Fibroblast of skin of left biceps (primary cell): ENCODE measurements around the gene KRT6C.
A peak's percentile ranks its signal among the peaks of the same experiment; 100 is the strongest.
"Not testable (repeated sequence)": the region's sequence is repeated elsewhere in the genome, so short reads cannot be mapped to it uniquely, and the experiment has no call there.

Experiments used
- DNase-seq, 2 experiments: peaks; one replicate each; pipeline ENCODE4 v3.0.0-alpha.2; 2013; ENCODE audit warnings: low read depth in 2 of 2

Gene KRT6C

GRCh38 chr12:52473768-52474167, at the start of gene KRT6C:
Gene KRT6C, minus strand, starts transcription at chr12:52473805. Its CDS starts 68 bp downstream, at chr12:52473737.
- no peak for DNase-seq

GRCh38 chr12:52522346-52523011, 48.9 kb upstream of the KRT6C start:
- DNase-seq, result no peak

- peak in 1 of 2 experiments; percentile 17 for DNase-seq
Observed at GRCh38 chr12:52521568-52522266, 48.1 kb upstream of the KRT6C start.

GRCh38 chr12:52521175-52521567, 47.6 kb upstream of the KRT6C start:
- DNase-seq, result no peak

- DNase-seq, result no peak
Observed at GRCh38 chr12:52519826-52520662, 46.4 kb upstream of the KRT6C start, which contains the start of gene KRT5. Gene KRT5, minus strand, starts transcription at chr12:52520394. Its CDS starts 98 bp downstream, at chr12:52520296.

- no peak for DNase-seq
Observed at GRCh38 chr12:52519387-52519703, 45.7 kb upstream of the KRT6C start.

- no peak for DNase-seq
Observed at GRCh38 chr12:52518574-52519386, 45.2 kb upstream of the KRT6C start.

- DNase-seq, result no peak
Observed at GRCh38 chr12:52517888-52518287, 44.3 kb upstream of the KRT6C start.

- DNase-seq, result no peak
Observed at GRCh38 chr12:52517005-52517835, 43.6 kb upstream of the KRT6C start.

- DNase-seq, result no peak
Observed at GRCh38 chr12:52515927-52516831, 42.6 kb upstream of the KRT6C start.

- DNase-seq, result no peak
Observed at GRCh38 chr12:52515319-52515646, 41.7 kb upstream of the KRT6C start.

GRCh38 chr12:52514471-52515318, 41.1 kb upstream of the KRT6C start:
- DNase-seq, result no peak

GRCh38 chr12:52513736-52514135, 40.1 kb upstream of the KRT6C start:
- no peak for DNase-seq

GRCh38 chr12:52508211-52508610, 34.6 kb upstream of the KRT6C start:
- DNase-seq, result no peak

- DNase-seq, result peak; percentile 27 to 41
Observed at GRCh38 chr12:52506858-52507715, 33.5 kb upstream of the KRT6C start.

GRCh38 chr12:52502877-52503276, 29.3 kb upstream of the KRT6C start:
- DNase-seq, result no peak

- DNase-seq, result no peak
Observed at GRCh38 chr12:52501490-52501889, 27.9 kb upstream of the KRT6C start.

GRCh38 chr12:52500574-52500973, 27.0 kb upstream of the KRT6C start:
- DNase-seq, result not testable (repeated sequence)
